Measurements from ENCODE around the gene GPC5.
"Not testable (repeated sequence)": the region's sequence is repeated elsewhere in the genome, so short reads cannot be mapped to it uniquely, and the experiment has no call there.

Gene GPC5

GRCh38 chr13:92681239-92681638 is 1282.8 kb downstream of the GPC5 start:
- no peak for TF ChIP-seq ZNF274 (IDR thresholded peaks at IDR 0.05; ENCODE audit: low read depth, low read length)
- H3K4me3 ChIP-seq (ENCODE audit: low read length), result no peak overlapping the region

- no peak for TF ChIP-seq ZNF274 (IDR thresholded peaks at IDR 0.05; ENCODE audit: low read depth, low read length)
- H3K4me3 ChIP-seq (ENCODE audit: low read length), result no peak overlapping the region
These were observed 1284.6 kb downstream of the GPC5 start for GRCh38 chr13:92682832-92683517.

GRCh38 chr13:92694047-92694446 is 1295.6 kb downstream of the GPC5 start:
- TF ChIP-seq ZNF274 (IDR thresholded peaks at IDR 0.05; ENCODE audit: low read depth, low read length), result no peak
- no peak overlapping the region for H3K4me3 ChIP-seq (ENCODE audit: low read length)

- not testable (repeated sequence) for H3K4me3 ChIP-seq (ENCODE audit: low read length)
These were observed 1297.4 kb downstream of the GPC5 start for GRCh38 chr13:92695827-92696226.

GRCh38 chr13:92716749-92717148 is 1318.3 kb downstream of the GPC5 start:
- H3K4me3 ChIP-seq (ENCODE audit: low read length), result no peak overlapping the region
- TF ChIP-seq ZNF274 (IDR thresholded peaks at IDR 0.05; ENCODE audit: low read depth, low read length), result no peak

- TF ChIP-seq ZNF274 (IDR thresholded peaks at IDR 0.05; ENCODE audit: low read depth, low read length), result no peak
- no peak overlapping the region for H3K4me3 ChIP-seq (ENCODE audit: low read length)
These were observed 1319.4 kb downstream of the GPC5 start for GRCh38 chr13:92717857-92718256.

- no peak for TF ChIP-seq ZNF274 (IDR thresholded peaks at IDR 0.05; ENCODE audit: low read depth, low read length)
These were observed 1321.4 kb downstream of the GPC5 start for GRCh38 chr13:92719868-92720267.

GRCh38 chr13:92721620-92722019 is 1323.2 kb downstream of the GPC5 start:
- no peak overlapping the region for H3K4me3 ChIP-seq (ENCODE audit: low read length)
- no peak for TF ChIP-seq ZNF274 (IDR thresholded peaks at IDR 0.05; ENCODE audit: low read depth, low read length)

More at GRCh38 chr13:92719868-92720267, 1321.4 kb downstream of the GPC5 start:
- H3K4me3 ChIP-seq (ENCODE audit: low read length), result no peak overlapping the region

GRCh38 chr13:92727118-92727517 is 1328.7 kb downstream of the GPC5 start:
- no peak for TF ChIP-seq ZNF274 (IDR thresholded peaks at IDR 0.05; ENCODE audit: low read depth, low read length)
- no peak overlapping the region for H3K4me3 ChIP-seq (ENCODE audit: low read length)

GRCh38 chr13:92734068-92734467 is 1335.6 kb downstream of the GPC5 start:
- no peak overlapping the region for H3K4me3 ChIP-seq (ENCODE audit: low read length)
- no peak for TF ChIP-seq ZNF274 (IDR thresholded peaks at IDR 0.05; ENCODE audit: low read depth, low read length)

- TF ChIP-seq ZNF274 (IDR thresholded peaks at IDR 0.05; ENCODE audit: low read depth, low read length), result no peak
These were observed 1336.1 kb downstream of the GPC5 start for GRCh38 chr13:92734545-92734944.

GRCh38 chr13:92735909-92736308 is 1337.5 kb downstream of the GPC5 start:
- H3K4me3 ChIP-seq (ENCODE audit: low read length), result no peak overlapping the region
- no peak for TF ChIP-seq ZNF274 (IDR thresholded peaks at IDR 0.05; ENCODE audit: low read depth, low read length)

More at GRCh38 chr13:92734545-92734944, 1336.1 kb downstream of the GPC5 start:
- no peak overlapping the region for H3K4me3 ChIP-seq (ENCODE audit: low read length)

- H3K4me3 ChIP-seq (ENCODE audit: low read length), result no peak overlapping the region
- TF ChIP-seq ZNF274 (IDR thresholded peaks at IDR 0.05; ENCODE audit: low read depth, low read length), result no peak
These were observed 1340.9 kb downstream of the GPC5 start for GRCh38 chr13:92739306-92739818.

- H3K4me3 ChIP-seq (ENCODE audit: low read length), result no peak overlapping the region
- TF ChIP-seq ZNF274 (IDR thresholded peaks at IDR 0.05; ENCODE audit: low read depth, low read length), result no peak
These were observed 1345.6 kb downstream of the GPC5 start for GRCh38 chr13:92743992-92744391.

GRCh38 chr13:92745258-92745657 is 1346.8 kb downstream of the GPC5 start:
- TF ChIP-seq ZNF274 (IDR thresholded peaks at IDR 0.05; ENCODE audit: low read depth, low read length), result no peak
- H3K4me3 ChIP-seq (ENCODE audit: low read length), result no peak overlapping the region

- not testable (repeated sequence) for H3K4me3 ChIP-seq (ENCODE audit: low read length)
These were observed 1354.3 kb downstream of the GPC5 start for GRCh38 chr13:92752705-92753104.

Data from GM08714 (cell line).